ENCODE measurements around the gene PLD4. TPM values are rescaled to one million over a fixed set of nuclear protein-coding genes. Genes with fewer than 3 reads are reported as not detected.

PLD4 gene
- total RNA-seq, 1 donor from 2014 or later, result not detected

DNA sequence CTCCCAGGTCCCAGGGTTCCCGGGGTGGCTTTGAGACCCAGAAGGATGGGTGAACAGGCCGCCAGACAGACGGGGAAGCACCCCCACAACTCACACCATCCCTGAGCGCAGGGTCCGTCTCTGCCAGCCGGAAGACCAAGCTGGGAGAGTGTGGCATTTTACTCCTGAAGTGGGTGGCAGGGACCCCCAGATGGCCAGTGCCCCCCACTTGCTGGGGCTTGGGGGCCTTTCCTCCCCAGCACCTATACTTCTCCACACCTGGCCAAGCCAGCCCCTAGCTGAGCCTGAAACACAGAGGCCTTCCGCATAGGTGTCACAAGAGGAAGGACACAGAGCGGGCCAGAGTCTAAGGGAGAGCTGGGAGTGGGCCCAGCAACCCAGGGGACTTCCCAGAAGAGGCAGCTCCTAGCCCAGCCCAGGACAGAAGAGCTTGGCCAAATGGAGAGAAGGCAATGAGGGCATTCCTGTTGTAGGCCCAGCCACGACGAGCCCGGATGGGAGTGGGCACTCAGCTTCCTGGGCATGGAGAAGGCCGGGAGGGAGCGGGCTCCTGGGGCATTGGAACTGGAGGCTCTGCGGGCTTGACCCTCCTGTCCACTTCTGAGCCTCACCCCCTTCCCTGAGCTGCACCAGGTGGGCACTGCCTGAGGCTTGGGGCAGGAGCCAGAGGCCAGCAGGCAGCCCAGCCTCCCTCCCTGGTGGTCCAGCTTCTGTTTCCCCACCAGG lies 50.1 kb downstream of the PLD4 start:
- Histone ChIP-seq H3K4me1 (peaks cover 81% of the 10 kb centered on the region), H3K9me3 (no peaks in the 10 kb centered on the region), H3K27me3 (no peaks in the 10 kb centered on the region), H3K4me3 (no peak overlapping the region), H3K27ac (peak overlapping the region; percentile 99), H3K36me3 (no peaks in the 10 kb centered on the region)
- DNase-seq (ENCODE audit: extremely low spot score in 2 of 2), result no peak
- intact Hi-C loops (cut with DNase I), result loop anchor here (5.0 kb wide), 2 partner anchors 47 to 67 kb away; partner anchors contain the start of gene CDCA4
- TF ChIP-seq, protein P1, sequence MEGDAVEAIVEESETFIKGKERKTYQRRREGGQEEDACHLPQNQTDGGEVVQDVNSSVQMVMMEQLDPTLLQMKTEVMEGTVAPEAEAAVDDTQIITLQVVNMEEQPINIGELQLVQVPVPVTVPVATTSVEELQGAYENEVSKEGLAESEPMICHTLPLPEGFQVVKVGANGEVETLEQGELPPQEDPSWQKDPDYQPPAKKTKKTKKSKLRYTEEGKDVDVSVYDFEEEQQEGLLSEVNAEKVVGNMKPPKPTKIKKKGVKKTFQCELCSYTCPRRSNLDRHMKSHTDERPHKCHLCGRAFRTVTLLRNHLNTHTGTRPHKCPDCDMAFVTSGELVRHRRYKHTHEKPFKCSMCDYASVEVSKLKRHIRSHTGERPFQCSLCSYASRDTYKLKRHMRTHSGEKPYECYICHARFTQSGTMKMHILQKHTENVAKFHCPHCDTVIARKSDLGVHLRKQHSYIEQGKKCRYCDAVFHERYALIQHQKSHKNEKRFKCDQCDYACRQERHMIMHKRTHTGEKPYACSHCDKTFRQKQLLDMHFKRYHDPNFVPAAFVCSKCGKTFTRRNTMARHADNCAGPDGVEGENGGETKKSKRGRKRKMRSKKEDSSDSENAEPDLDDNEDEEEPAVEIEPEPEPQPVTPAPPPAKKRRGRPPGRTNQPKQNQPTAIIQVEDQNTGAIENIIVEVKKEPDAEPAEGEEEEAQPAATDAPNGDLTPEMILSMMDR (IDR thresholded peaks at IDR 0.05), result no peak
- TF ChIP-seq POLR2A (IDR thresholded peaks at IDR 0.05) (no peak), POLR2AphosphoS5 (IDR thresholded peaks at IDR 0.05; ENCODE audit: insufficient read depth in 1 of 2, low read depth in 1 of 2) (no peak)

DNA sequence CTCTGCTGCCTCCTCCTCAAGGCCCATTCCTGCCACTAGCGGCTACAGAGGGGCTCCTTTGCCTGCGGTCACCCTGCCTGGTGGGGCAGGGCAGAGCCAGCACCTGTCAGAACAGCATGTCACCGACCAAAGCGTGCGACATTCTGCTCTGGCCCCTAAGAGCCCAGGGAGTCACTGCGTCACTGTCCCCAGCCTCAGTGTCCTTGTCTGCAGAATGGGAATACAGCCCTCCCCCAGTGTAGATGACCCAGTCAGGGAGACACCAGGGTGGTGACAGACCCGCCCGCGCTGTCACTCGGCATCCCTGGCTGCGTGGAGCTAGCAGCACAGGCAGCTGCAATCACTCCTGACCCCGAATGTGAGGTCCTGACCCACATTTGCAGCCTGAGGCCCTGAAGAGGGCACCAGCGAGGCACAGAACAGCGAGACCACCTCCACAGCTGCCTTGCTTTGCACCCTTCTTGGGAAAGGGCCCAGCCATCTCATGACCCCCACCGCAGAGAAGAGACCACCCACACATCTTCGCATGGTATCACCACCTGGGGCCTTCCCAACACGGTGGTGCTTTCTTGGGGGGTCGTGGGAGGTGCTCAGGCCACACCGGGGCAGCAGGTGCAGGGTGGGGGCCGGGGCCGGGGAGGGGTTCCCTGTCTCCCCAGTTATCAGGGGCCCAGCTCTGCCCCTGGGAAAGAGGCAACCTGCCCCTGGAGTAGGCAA lies 51.0 kb downstream of the PLD4 start:
- peak overlapping the region; percentile 99 for H3K27ac ChIP-seq
- no peak overlapping the region for H3K4me3 ChIP-seq
- DNase-seq (ENCODE audit: extremely low spot score in 2 of 2), result no peak
- H3K27me3 ChIP-seq, result no peaks in the 10 kb centered on the region
- peaks cover 79% of the 10 kb centered on the region for H3K4me1 ChIP-seq
- H3K9me3 ChIP-seq, result no peaks in the 10 kb centered on the region
- H3K36me3 ChIP-seq, result no peaks in the 10 kb centered on the region
- intact Hi-C loops (cut with DNase I), result loop anchor here (5.0 kb wide), 1 partner anchor 67 kb away; no protein-coding TSS in a partner anchor
- TF ChIP-seq POLR2AphosphoS5 (IDR thresholded peaks at IDR 0.05; ENCODE audit: insufficient read depth in 1 of 2, low read depth in 1 of 2) (no peak), POLR2A (IDR thresholded peaks at IDR 0.05) (no peak)

DNA sequence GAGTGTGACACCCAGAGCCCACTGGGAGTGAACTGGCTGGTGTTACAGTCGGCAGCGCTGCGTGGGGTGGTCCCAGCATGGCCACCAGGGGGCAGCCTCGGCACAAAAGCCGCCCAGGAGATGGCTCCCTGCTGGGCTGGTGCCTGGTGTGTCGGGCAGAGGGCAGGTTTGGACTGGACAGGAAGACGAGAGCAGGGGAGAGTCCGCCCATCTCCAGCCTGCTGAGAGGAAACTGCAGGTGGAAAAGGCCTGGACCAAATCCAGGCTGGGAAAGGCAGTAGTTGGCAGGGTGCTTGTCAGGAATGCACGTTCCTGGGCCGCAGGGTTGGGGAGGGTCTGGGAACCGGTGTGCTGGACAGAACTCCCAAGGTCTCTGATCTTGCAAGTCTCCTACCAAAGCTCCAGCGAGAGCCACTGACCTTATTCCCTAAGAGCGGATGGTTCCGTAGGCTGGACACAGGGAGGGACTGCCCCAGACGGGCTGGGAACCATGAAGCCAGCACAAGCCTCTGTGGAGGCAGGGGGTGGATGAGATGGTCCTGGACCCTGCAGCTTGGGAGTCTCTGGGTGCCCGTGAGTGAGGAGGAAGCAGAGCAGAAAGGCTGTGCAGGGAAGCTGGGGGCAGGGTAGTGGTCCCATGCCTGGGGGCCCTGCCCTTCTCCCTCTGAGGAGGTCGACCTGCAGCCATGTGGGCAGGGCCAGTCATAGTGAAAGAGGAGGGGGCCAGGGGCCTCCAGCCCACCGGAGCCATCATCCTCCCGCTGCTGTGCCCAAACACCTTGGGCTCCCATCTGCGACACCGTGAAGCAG lies 51.7 kb downstream of the PLD4 start:
- Histone ChIP-seq H3K4me1 (peaks cover 71% of the 10 kb centered on the region), H3K27ac (peak overlapping the region; percentile 99), H3K36me3 (no peaks in the 10 kb centered on the region), H3K27me3 (no peaks in the 10 kb centered on the region), H3K4me3 (peak overlapping the region in 1 of 2 donors; percentile 48), H3K9me3 (no peaks in the 10 kb centered on the region)
- TF ChIP-seq, protein P1 (IDR thresholded peaks at IDR 0.05), result peak; percentile 79 to 91 (median 83)
- TF ChIP-seq POLR2A (IDR thresholded peaks at IDR 0.05) (no peak), POLR2AphosphoS5 (IDR thresholded peaks at IDR 0.05; ENCODE audit: insufficient read depth in 1 of 2, low read depth in 1 of 2) (peak in 1 of 2 donors; percentile 21)
- intact Hi-C loops (cut with DNase I), result loop anchor here (5.0 kb wide), 1 partner anchor 66 kb away; no protein-coding TSS in a partner anchor
- DNase-seq (ENCODE audit: extremely low spot score in 2 of 2), result no peak

- H3K4me3 ChIP-seq, result peak overlapping the region; percentile 48 to 82
- H3K4me1 ChIP-seq, result peaks cover 64% of the 10 kb centered on the region
- H3K36me3 ChIP-seq, result no peaks in the 10 kb centered on the region
- peak overlapping the region; percentile 10 for H3K27ac ChIP-seq
- H3K9me3 ChIP-seq, result no peaks in the 10 kb centered on the region
- no peaks in the 10 kb centered on the region for H3K27me3 ChIP-seq
- TF ChIP-seq POLR2AphosphoS5 (IDR thresholded peaks at IDR 0.05; ENCODE audit: insufficient read depth in 1 of 2, low read depth in 1 of 2), result no peak
- no peak for TF ChIP-seq POLR2A (IDR thresholded peaks at IDR 0.05)
- TF ChIP-seq, protein P1 (IDR thresholded peaks at IDR 0.05), result no peak
- intact Hi-C loops (cut with DNase I), result loop anchor here (5.0 kb wide), 1 partner anchor 65 kb away; no protein-coding TSS in a partner anchor
- no peak for DNase-seq (ENCODE audit: extremely low spot score in 2 of 2)
These were observed 52.5 kb downstream of the PLD4 start for GRCh38 chr14:104977008-104977680.
